ENCODE results near the gene DNM2.

DNM2 gene

DNA sequence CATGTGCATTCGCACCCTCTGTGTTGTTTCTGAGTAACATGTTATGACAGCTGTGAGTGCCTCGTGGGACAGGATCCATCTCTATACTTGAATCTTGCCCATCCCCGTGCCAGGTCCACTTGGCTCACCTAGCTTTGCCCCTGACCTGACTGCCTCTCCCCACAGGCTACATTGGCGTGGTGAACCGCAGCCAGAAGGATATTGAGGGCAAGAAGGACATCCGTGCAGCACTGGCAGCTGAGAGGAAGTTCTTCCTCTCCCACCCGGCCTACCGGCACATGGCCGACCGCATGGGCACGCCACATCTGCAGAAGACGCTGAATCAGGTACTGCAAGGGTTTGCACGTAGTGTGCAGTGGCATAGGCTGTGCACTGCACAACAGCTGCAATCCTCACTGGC lies 64.9 kb downstream of the DNM2 start:
- DNase-seq: no peak

- DNase-seq: no peak
These were observed 66.4 kb downstream of the DNM2 start for GRCh38 chr19:10784257-10784656.

DNA sequence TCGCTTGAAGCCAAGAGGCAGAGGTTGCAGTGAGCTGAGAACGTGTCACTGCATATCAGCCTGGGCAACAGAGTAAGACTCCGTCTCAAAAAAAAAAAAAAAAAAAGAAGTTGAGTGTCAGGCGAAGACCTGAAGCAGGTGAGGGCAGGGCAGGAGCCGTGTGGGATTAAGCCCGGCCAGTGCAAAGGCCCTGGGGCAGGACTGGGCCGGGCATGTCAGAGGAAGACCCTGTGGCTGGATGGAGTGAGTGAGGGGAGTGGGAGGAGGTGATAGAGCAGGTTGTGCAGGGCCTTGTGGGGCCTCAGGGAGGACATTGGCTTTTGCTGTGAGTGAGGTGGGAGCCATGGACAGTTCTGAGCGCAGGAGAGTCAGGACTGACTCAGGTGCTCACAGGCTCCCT lies 70.3 kb downstream of the DNM2 start:
- DNase-seq: no peak

DNA sequence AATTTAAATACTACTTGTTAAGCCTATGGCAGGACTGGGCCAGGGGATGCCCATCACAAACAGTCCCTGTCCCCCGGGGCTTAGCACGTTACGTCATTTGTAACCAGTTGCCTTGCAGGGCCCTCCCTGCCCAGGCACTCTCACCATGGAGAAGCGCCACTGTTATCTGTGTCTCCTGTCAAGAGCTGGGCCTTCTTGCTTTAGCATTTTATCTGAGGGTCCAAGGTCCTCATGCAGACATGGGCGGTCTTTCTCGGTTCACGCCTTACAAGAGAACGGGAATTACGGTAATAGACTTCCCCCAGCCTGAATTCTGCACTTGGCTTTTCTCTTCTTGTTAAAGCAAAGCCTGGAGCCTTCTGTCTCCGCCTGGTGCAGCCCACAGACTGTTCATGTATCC lies 72.0 kb downstream of the DNM2 start:
- DNase-seq: no peak

DNA sequence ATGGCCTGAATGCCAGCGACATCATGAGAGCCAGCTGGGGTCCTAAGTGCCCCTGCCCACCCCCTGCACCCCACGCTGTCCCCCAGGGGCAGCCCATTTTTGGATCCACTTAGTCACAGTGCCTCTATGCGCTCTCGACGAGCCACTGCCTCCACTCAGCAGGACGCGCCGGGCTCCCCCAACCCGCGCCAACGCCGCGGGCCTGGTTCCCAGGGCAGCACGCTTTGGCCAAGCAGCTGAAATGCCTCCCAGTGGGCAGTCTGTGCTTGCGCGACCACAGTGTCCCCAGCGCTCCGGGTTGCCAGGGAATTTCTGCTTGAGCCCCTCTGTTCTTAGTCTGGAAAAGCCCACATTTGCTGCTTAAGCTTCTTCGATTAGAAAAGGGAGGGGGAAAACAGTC lies 78.8 kb downstream of the DNM2 start:
- DNase-seq: no peak

DNA sequence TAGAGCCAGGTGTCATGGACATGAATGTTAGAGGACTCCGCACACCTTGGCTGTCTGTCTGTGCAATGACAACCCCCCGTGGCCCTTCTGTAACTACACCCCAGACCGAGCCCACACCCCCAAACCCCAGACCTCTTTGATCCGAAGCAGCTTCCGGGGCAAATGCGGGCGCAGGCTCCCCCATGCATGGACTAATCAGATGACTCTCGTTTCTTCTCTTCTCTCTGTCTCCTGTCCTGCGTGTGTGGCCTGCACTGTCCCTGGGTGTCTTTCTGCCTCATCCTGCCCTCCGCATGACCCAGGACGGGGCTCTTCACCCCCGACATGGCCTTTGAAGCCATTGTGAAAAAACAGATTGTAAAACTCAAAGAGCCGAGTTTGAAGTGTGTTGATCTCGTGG lies 79.2 kb downstream of the DNM2 start:
- no peak for DNase-seq

- DNase-seq: no peak
These were observed 79.8 kb downstream of the DNM2 start for GRCh38 chr19:10797541-10798256.

GRCh38 chr19:10800488-10800887 lies 82.6 kb downstream of the DNM2 start:
- no peak for DNase-seq

GRCh38 chr19:10802479-10802878 lies 84.6 kb downstream of the DNM2 start:
- DNase-seq: no peak

GRCh38 chr19:10803252-10803651 lies 85.4 kb downstream of the DNM2 start:
- no peak for DNase-seq

- no peak for DNase-seq
These were observed 87.3 kb downstream of the DNM2 start for GRCh38 chr19:10805065-10805757.

DNA sequence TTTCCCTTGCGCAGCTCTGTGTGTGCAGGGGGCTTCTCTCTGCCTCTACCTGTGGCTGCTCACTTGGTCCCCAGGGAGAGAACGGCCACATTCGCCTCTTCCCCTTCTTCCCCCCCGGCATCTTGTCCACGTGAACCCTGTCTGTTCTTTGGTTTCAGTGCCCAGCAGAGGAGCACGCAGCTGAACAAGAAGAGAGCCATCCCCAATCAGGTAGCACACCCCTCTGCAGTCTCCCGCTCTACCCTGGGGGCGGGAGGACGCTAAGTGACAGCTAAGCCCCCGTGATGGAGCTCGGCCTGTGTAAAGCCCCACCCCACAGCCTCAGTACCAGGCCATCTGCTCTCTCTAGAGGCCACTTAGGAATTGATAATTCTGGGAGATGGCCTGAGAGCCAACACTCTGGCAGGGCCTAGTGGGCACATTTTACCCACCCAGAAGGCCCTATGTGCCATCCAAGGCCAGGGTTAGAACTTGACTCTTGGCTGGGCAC lies 87.9 kb downstream of the DNM2 start:
- DNase-seq: no peak

- DNase-seq: no peak
These were observed 91.2 kb downstream of the DNM2 start for GRCh38 chr19:10808937-10809649.

DNA sequence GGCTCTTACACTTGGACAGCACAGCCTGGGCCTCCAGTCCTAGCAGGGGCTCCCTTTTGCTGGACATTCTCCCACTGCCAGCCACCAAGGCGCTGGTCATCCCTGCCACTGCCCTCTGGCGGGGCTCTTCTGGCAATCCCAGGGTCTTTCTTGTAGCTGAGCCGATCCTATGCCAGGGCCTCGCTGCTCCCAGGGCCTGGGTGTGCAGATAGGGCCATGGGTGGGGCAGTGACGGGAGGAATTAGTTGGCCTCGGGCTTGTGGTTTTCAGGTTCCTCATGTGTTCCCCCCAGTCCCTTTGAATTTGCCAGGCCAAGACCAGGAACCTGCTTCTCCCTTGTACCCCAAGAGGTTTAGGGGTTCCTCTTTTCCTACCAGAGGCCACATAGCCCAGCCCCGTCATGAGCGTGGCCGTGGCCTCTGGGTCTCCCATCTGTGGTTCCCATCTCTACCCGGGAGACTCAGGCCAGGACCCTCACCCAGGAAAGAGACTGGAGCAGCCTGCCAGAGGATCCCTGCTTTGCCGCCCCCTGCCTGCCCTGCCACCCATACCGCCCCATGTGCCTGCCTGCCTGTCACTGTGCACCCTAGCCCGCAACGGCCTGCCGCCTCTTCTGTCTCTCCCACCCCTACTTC lies 91.9 kb downstream of the DNM2 start:
- DNase-seq: no peak

DNA sequence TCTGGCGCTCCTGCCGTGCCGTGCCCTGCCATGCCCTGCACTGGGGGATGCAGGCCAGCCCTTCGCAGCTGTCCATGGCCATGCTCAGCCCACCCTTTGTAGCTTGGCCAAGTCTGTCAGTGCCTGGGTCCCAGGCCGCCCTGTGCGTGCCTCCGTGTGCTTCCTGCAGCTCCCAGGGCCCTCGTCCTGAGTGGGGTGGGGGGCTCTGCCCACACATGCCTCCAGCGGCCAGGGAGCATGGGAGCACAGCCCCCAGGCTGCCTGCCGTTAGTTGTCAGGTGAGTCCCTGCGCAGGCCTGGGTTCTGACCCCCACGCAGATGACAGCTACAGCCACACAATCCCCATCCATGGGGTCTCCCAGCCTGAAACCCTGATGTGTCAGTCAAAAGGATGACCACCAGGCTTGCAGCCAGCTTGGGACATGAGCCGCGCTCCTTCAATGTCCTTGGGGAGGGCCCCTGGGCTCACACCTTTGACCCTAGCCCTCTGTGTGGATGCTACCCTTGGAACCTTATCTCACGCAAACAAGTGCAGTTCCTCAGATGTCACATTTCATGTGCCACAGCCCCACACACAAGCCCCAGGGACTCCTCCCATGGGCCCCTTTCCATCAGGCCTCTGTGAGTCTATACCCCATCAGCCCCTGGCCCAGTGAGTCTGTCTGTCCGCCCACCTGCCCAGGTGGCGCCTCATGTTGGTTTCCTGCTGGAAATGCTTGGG lies 93.7 kb downstream of the DNM2 start:
- DNase-seq: no peak

GRCh38 chr19:10812196-10812595 lies 94.3 kb downstream of the DNM2 start:
- DNase-seq: no peak

GRCh38 chr19:10812902-10813404 lies 95.1 kb downstream of the DNM2 start:
- peak; percentile 91 for DNase-seq

GRCh38 chr19:10815007-10815536 lies 97.2 kb downstream of the DNM2 start:
- no peak for DNase-seq

GRCh38 chr19:10815969-10816644 lies 98.2 kb downstream of the DNM2 start:
- DNase-seq: no peak

- DNase-seq: no peak
These were observed 98.8 kb downstream of the DNM2 start for GRCh38 chr19:10816691-10817090.

GRCh38 chr19:10817291-10818038 lies 99.6 kb downstream of the DNM2 start:
- no peak for DNase-seq
